Progenitor cell of endocrine pancreas (in vitro differentiated cells): ENCODE data around the gene RFX7. TPM values are rescaled to one million over a fixed set of nuclear protein-coding genes. Genes with fewer than 3 reads are reported as not detected.
A peak's percentile ranks its signal among the peaks of the same experiment; 100 is the strongest.
"Not testable (repeated sequence)": the region's sequence is repeated elsewhere in the genome, so short reads cannot be mapped to it uniquely, and the experiment has no call there.

Experiments
- DNase-seq: peaks from one replicate; pipeline ENCODE4 v3.0.0; 2021; ENCODE audit warnings: low spot score; ENCODE audit not compliant: unreplicated experiment
- H3K27ac Mint-ChIP-seq: 2 replicates; pipeline ENCODE4 v1.8.0; 2021; ENCODE audit warnings: mild to moderate bottlenecking, moderate library complexity, mixed read lengths
- H3K27me3 Mint-ChIP-seq: 2 replicates; pipeline ENCODE4 v1.8.0; 2021; ENCODE audit warnings: mixed read lengths
- H3K36me3 Mint-ChIP-seq: 2 replicates; pipeline ENCODE4 v1.8.0; 2022; ENCODE audit warnings: mixed read lengths; ENCODE audit not compliant: insufficient read depth
- H3K4me1 Mint-ChIP-seq: 2 replicates; pipeline ENCODE4 v1.8.0; 2021; ENCODE audit warnings: low read depth, mixed read lengths
- H3K4me3 Mint-ChIP-seq: 2 replicates; pipeline ENCODE4 v1.8.0; 2021; ENCODE audit warnings: low read depth, mild to moderate bottlenecking, moderate library complexity, mixed read lengths
- H3K9me3 Mint-ChIP-seq: 2 replicates; pipeline ENCODE4 v1.8.0; 2021; ENCODE audit warnings: low read depth, mixed read lengths
- CTCF ChIP-seq: fragments of 200-600 bp; sonication (generic); IDR thresholded peaks from one replicate; pipeline ENCODE4 v1.5.0; 2021; ENCODE audit warnings: antibody characterized with exemption, mild to moderate bottlenecking; ENCODE audit not compliant: unreplicated experiment
- total RNA-seq: library from RNA; stranded (reverse); gene quantifications from 2 replicates; pipeline ENCODE4 v1.2.1, GENCODE V29; 2021

Gene RFX7
- total RNA-seq, 1 donor from 2014 or later: 33.6 TPM

DNA sequence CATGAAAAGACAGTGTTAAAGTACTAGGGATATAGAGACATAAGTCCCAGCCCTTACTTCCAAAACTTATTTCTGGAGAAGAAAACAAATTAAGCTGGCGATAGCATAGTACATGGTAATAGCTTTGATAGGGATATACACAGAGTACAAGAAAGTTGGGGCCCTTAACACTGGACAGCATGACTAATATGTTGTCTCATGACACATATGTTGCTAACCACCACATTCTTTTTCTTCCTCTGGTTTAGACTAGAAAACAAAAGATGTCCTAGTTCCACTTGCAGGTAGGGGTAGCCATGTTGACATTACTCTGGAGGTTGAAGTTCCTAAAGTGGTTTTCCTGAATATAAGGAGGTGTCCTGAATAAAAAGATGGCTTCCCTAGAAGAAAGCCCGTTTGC, 75.3 kb downstream of the RFX7 start:
- Mint-ChIP-seq H3K27me3 (no peaks in the 10 kb centered on the region), H3K36me3 (peaks cover 23% of the 10 kb centered on the region), H3K9me3 (peaks cover 4% of the 10 kb centered on the region), H3K4me1 (no peaks in the 10 kb centered on the region), H3K4me3 (no peak overlapping the region), H3K27ac (no peak overlapping the region)
- no peak for TF ChIP-seq CTCF
- no peak for DNase-seq

DNA sequence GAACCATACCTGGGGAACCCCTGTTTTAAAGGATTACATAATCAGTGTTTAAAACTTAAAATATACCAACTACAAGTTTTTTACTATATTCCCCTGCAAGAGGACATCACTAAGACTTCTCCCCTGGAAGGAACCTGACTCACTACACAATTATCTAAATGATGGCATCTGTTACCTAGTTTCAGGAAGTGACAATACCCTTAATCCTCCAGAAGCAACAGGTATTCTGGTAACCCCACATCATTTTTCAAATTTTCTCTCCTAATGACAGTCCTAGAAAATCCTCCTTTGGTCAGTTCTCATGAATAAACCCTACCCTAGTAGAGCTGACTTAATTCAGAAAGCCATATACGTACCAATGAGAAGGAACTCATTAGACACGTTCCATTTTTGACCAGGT, 78.4 kb downstream of the RFX7 start:
- Mint-ChIP-seq H3K9me3 (no peaks in the 10 kb centered on the region), H3K27me3 (no peaks in the 10 kb centered on the region), H3K4me1 (no peaks in the 10 kb centered on the region), H3K4me3 (no peak overlapping the region), H3K36me3 (peaks cover 1% of the 10 kb centered on the region), H3K27ac (no peak overlapping the region)
- DNase-seq: no peak
- no peak for TF ChIP-seq CTCF

GRCh38 chr15:56160966-56161365, 82.7 kb downstream of the RFX7 start:
- TF ChIP-seq CTCF: no peak
- DNase-seq: no peak
- H3K9me3 Mint-ChIP-seq: no peaks in the 10 kb centered on the region
- H3K4me3 Mint-ChIP-seq: no peak overlapping the region
- peak overlapping the region; percentile 72 for H3K27ac Mint-ChIP-seq
- H3K27me3 Mint-ChIP-seq: no peaks in the 10 kb centered on the region
- H3K36me3 Mint-ChIP-seq: peaks cover 3% of the 10 kb centered on the region
- no peaks in the 10 kb centered on the region for H3K4me1 Mint-ChIP-seq

- peaks cover 36% of the 10 kb centered on the region for H3K36me3 Mint-ChIP-seq
- no peak for TF ChIP-seq CTCF
- H3K4me3 Mint-ChIP-seq: no peak overlapping the region
- no peaks in the 10 kb centered on the region for H3K27me3 Mint-ChIP-seq
- no peaks in the 10 kb centered on the region for H3K4me1 Mint-ChIP-seq
- DNase-seq: no peak
- no peak overlapping the region for H3K27ac Mint-ChIP-seq
- H3K9me3 Mint-ChIP-seq: peaks cover 30% of the 10 kb centered on the region
Measured at GRCh38 chr15:56156877-56157276, 86.8 kb downstream of the RFX7 start.

DNA sequence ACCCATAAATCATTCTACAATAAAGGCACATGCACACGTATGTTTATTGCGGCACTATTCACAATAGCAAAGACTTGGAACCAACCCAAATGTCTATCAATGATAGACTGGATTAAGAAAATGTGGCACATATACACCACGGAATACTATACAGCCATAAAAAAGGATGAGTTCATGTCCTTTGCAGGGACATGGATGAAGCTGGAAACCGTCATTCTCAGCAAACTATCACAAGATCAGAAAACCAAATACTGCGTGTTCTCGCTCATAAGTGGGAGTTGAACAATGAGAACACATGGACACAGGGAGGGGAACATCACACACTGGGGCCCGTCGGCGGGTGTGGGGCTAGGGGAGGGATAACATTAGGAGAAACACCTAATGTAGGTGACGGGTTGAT, 88.4 kb downstream of the RFX7 start:
- not testable (repeated sequence) for DNase-seq, H3K4me3 Mint-ChIP-seq, H3K27ac Mint-ChIP-seq, H3K27me3 Mint-ChIP-seq, H3K4me1 Mint-ChIP-seq
- H3K9me3 Mint-ChIP-seq: peaks cover 38% of the 10 kb centered on the region
- H3K36me3 Mint-ChIP-seq: peaks cover 41% of the 10 kb centered on the region

GRCh38 chr15:56154768-56155167, 88.9 kb downstream of the RFX7 start:
- Mint-ChIP-seq H3K27ac (peak overlapping the region; percentile 53), H3K36me3 (peaks cover 41% of the 10 kb centered on the region)
- H3K27me3 Mint-ChIP-seq: not testable (repeated sequence)

DNA sequence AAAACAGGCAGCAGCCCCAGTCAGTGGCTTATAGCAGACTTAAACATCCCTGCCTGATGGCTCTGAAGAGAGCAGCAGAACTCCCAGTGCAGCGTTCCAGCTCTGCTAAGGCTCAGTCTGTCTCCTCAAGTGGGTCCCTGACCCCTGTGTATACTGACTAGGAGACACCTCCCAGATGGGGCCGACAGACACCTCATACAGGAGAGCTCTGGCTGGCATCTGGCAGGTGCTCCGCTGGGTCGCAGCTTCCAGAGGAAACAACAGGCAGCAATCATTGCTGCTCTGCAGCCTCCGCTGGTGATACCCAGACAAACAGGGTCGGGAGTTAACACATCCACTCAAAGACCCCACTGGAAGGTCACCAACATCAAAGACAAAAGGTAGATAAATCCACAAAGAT, 93.5 kb downstream of the RFX7 start:
- Mint-ChIP-seq H3K27me3 (no peaks in the 10 kb centered on the region), H3K4me3 (no peak overlapping the region), H3K27ac (no peak overlapping the region), H3K9me3 (peaks cover 44% of the 10 kb centered on the region), H3K4me1 (peaks cover 6% of the 10 kb centered on the region), H3K36me3 (peaks cover 52% of the 10 kb centered on the region)
- no peak for TF ChIP-seq CTCF
- no peak for DNase-seq

More at GRCh38 chr15:56154768-56155167, 88.9 kb downstream of the RFX7 start:
- H3K4me3 Mint-ChIP-seq, H3K4me1 Mint-ChIP-seq, DNase-seq: not testable (repeated sequence)
- peaks cover 38% of the 10 kb centered on the region for H3K9me3 Mint-ChIP-seq
